Measurements from ENCODE around the gene ALDOC. TPM values are rescaled to one million over a fixed set of nuclear protein-coding genes. Genes with fewer than 3 reads are reported as not detected.

ALDOC gene
- total RNA-seq, 1 experiment from 2014 or later = 53.2 TPM

DNA sequence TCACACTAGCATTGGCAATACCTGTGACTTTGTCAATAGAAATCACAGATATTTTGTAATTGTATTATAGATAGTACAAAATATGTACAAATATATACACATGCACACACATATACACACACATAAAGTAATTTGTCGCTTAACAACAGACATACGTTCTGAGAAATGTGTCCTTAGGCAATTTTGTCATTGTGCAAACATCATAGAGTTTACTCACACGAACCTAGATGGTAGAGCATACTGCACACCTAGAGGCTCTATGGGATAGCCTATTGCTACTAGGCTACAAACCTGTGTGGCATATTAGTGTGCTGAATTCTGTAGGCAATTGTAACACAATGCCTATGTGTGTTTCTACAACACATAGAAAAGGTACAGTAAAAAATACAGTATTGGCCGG, 35.3 kb downstream of the ALDOC start:
- no peak overlapping the region for H2BK5ac ChIP-seq (ENCODE audit: insufficient read length, low read length)
- H3K14ac ChIP-seq (ENCODE audit: insufficient read depth, low read length) = no peak overlapping the region
- WGBS (ENCODE audit: extremely low coverage, insufficient read length, low lambda C conversion rate) = no CpG with 5 or more reads among the region's 4 CpGs
- no peaks in the 10 kb centered on the region for H3K79me1 ChIP-seq (ENCODE audit: insufficient read depth, low read depth, low read length, poor library complexity, severe bottlenecking)
- H2BK120ac ChIP-seq (ENCODE audit: low read depth, low read length, poor library complexity, severe bottlenecking) = no peak overlapping the region
- no peak for DNase-seq
- no peak overlapping the region for H2BK20ac ChIP-seq (ENCODE audit: low read depth, low read length, poor library complexity, severe bottlenecking)
- H3K4ac ChIP-seq (ENCODE audit: low read depth, low read length) = no peak overlapping the region
- peaks cover 8% of the 10 kb centered on the region; the same call in 1 of the 2 replicates for H3K4me1 ChIP-seq (ENCODE audit: insufficient read depth, low read length)
- H4K8ac ChIP-seq (replicated peaks; ENCODE audit: insufficient read length, low read depth, low read length) = no peak overlapping the region
- no peak overlapping the region for H4K91ac ChIP-seq (ENCODE audit: insufficient read length, low read depth, low read length)
- Mint-ChIP-seq H3K36me3 (ENCODE audit: insufficient read depth in 1 of 3, low read depth in 3 of 3) (peaks cover 0 to 2% (median 0%) of the 10 kb centered on the region in 3 experiments; a peak in 2 of 7 replicates), H3K27me3 (ENCODE audit: low read depth) (no peaks in the 10 kb centered on the region; the same call in 1 of the 2 replicates), H3K4me1 (peaks cover 19 to 25% of the 10 kb centered on the region in 2 experiments), H3K4me3 (no peak overlapping the region), H3K9me3 (no peaks in the 10 kb centered on the region), H3K27ac (no peak overlapping the region)
- no peak overlapping the region for H3K27ac ChIP-seq (ENCODE audit: insufficient read length, low read depth, low read length)
- H4K5ac ChIP-seq (ENCODE audit: insufficient read length, low read depth, low read length) = no peak overlapping the region
- H4K20me1 ChIP-seq (ENCODE audit: control insufficient read depth, insufficient read depth, insufficient read length) = no peaks in the 10 kb centered on the region
- TF ChIP-seq, protein P1, sequence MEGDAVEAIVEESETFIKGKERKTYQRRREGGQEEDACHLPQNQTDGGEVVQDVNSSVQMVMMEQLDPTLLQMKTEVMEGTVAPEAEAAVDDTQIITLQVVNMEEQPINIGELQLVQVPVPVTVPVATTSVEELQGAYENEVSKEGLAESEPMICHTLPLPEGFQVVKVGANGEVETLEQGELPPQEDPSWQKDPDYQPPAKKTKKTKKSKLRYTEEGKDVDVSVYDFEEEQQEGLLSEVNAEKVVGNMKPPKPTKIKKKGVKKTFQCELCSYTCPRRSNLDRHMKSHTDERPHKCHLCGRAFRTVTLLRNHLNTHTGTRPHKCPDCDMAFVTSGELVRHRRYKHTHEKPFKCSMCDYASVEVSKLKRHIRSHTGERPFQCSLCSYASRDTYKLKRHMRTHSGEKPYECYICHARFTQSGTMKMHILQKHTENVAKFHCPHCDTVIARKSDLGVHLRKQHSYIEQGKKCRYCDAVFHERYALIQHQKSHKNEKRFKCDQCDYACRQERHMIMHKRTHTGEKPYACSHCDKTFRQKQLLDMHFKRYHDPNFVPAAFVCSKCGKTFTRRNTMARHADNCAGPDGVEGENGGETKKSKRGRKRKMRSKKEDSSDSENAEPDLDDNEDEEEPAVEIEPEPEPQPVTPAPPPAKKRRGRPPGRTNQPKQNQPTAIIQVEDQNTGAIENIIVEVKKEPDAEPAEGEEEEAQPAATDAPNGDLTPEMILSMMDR (conservative IDR thresholded peaks at IDR 0.05) = no peak
- no peaks in the 10 kb centered on the region for H3K9me3 ChIP-seq (ENCODE audit: control insufficient read depth, low read depth, low read length)
- H3K23me2 ChIP-seq (ENCODE audit: insufficient read length, low read depth, low read length, poor library complexity, severe bottlenecking) = no peaks in the 10 kb centered on the region
- no peak overlapping the region for H2AFZ ChIP-seq (ENCODE audit: low read length)
- H3K9ac ChIP-seq (ENCODE audit: extremely low read depth, insufficient read length, low read length) = no peak overlapping the region
- H3K23ac ChIP-seq (ENCODE audit: insufficient read length, low read depth, low read length) = no peak overlapping the region
- no peak overlapping the region for H2BK12ac ChIP-seq (ENCODE audit: insufficient read length, low read depth, low read length)
- no peak overlapping the region for H3K18ac ChIP-seq (ENCODE audit: insufficient read length, low read depth, low read length)
- no peak overlapping the region for H2AK5ac ChIP-seq (ENCODE audit: insufficient read length, low read length)
- H3K4me2 ChIP-seq (ENCODE audit: insufficient read depth, insufficient read length, low read length) = no peak overlapping the region
- H3K79me2 ChIP-seq (ENCODE audit: insufficient read depth, low read length) = no peaks in the 10 kb centered on the region
- no peak overlapping the region for H3K56ac ChIP-seq (ENCODE audit: insufficient read length, low read depth, low read length)
- no peak overlapping the region for H2BK15ac ChIP-seq (ENCODE audit: low read depth, low read length)
- no peaks in the 10 kb centered on the region for H3K27me3 ChIP-seq (ENCODE audit: insufficient read depth, low read length)
- H3T11ph ChIP-seq (ENCODE audit: low read length) = no peak overlapping the region

Measured in H9 (cell line).